HAP-1 (cell line): Measurements from ENCODE around the gene XIAP.
"Not testable (repeated sequence)": the region's sequence is repeated elsewhere in the genome, so short reads cannot be mapped to it uniquely, and the experiment has no call there.

Experiments used
- DNase-seq, 2 experiments: peaks; one replicate each; pipeline ENCODE4 v3.0.0-alpha.2; 2016 to 2020; ENCODE audit warnings: low spot score in 2 of 2
- H3K27me3 ChIP-seq: fragments of 250-450 bp; sonication (Bioruptor Pico); 2 replicates; pipeline ENCODE4 v1.5.1; 2020; ENCODE audit warnings: low read depth, mild to moderate bottlenecking, moderate library complexity
- H3K36me3 ChIP-seq: fragments of 250-450 bp; sonication (Bioruptor Pico); replicated peaks from 2 replicates; pipeline ENCODE4 v1.5.1; 2020; ENCODE audit warnings: mild to moderate bottlenecking
- H3K4me1 ChIP-seq: fragments of 250-450 bp; sonication (Bioruptor Pico); 2 replicates; pipeline ENCODE4 v1.5.1; 2020; ENCODE audit warnings: mild to moderate bottlenecking
- H3K4me3 ChIP-seq: fragments of 250-450 bp; sonication (Bioruptor Pico); 2 replicates; pipeline ENCODE4 v1.5.1; 2020; ENCODE audit warnings: mild to moderate bottlenecking, moderate library complexity
- H3K9me3 ChIP-seq: fragments of 250-450 bp; sonication (Bioruptor Pico); 2 replicates; pipeline ENCODE4 v1.5.1; 2020; ENCODE audit warnings: mild to moderate bottlenecking, moderate library complexity
- in situ Hi-C: fragments of 300-500 bp; cut with MboI; formaldehyde crosslinking; loops from 3 replicates; pipeline ENCODE4 v1.14.3; 2020; ENCODE audit warnings: low sequenced_read_pairs, inconsistent platforms, mixed read lengths

XIAP gene

GRCh38 chrX:123859846-123860838 is at the start of gene XIAP:
TSS of gene XIAP (plus strand) at chrX:123860053. CDS start at chrX:123885663, 25,610 bp downstream.
- Histone ChIP-seq H3K9me3 (no peaks in the 10 kb centered on the region), H3K4me3 (peak within 1 kb of the TSS; percentile 76), H3K4me1 (peaks cover 8% of the 10 kb centered on the region), H3K36me3 (no peaks in the 10 kb centered on the region; the same call in 1 of the 2 replicates), H3K27me3 (no peaks in the 10 kb centered on the region)
- in situ Hi-C loops: no loop called here
- peak; percentile 84 to 94 for DNase-seq

GRCh38 chrX:123814343-123814742 is 45.5 kb upstream of the XIAP start:
- in situ Hi-C loops: no loop called here
- Histone ChIP-seq H3K4me3 (no peak overlapping the region), H3K4me1 (no peaks in the 10 kb centered on the region), H3K9me3 (no peaks in the 10 kb centered on the region; the same call in 1 of the 2 replicates), H3K27me3 (no peaks in the 10 kb centered on the region), H3K36me3 (no peaks in the 10 kb centered on the region)
- no peak for DNase-seq

- in situ Hi-C loops: not testable (repeated sequence)
Observed at GRCh38 chrX:123814934-123815394, 44.9 kb upstream of the XIAP start.

GRCh38 chrX:123817288-123817894 is 42.5 kb upstream of the XIAP start:
- H3K4me3 ChIP-seq: no peak overlapping the region
- H3K4me1 ChIP-seq: no peaks in the 10 kb centered on the region
- H3K36me3 ChIP-seq: no peaks in the 10 kb centered on the region
- in situ Hi-C loops: no loop called here
- no peak for DNase-seq
- H3K27me3 ChIP-seq: no peaks in the 10 kb centered on the region
- H3K9me3 ChIP-seq: peaks cover 4% of the 10 kb centered on the region; the same call in 1 of the 2 replicates

More at GRCh38 chrX:123814934-123815394, 44.9 kb upstream of the XIAP start:
- not testable (repeated sequence) for H3K9me3 ChIP-seq, DNase-seq, H3K36me3 ChIP-seq, H3K27me3 ChIP-seq, H3K4me3 ChIP-seq, H3K4me1 ChIP-seq

GRCh38 chrX:123818243-123818642 is 41.6 kb upstream of the XIAP start:
- H3K4me3 ChIP-seq: no peak overlapping the region
- no peak for DNase-seq
- in situ Hi-C loops: no loop called here
- H3K36me3 ChIP-seq: no peaks in the 10 kb centered on the region
- H3K4me1 ChIP-seq: no peaks in the 10 kb centered on the region
- H3K27me3 ChIP-seq: no peaks in the 10 kb centered on the region
- peaks cover 4% of the 10 kb centered on the region; the same call in 1 of the 2 replicates for H3K9me3 ChIP-seq

GRCh38 chrX:123822965-123823364 is 36.9 kb upstream of the XIAP start:
- H3K27me3 ChIP-seq: no peaks in the 10 kb centered on the region
- in situ Hi-C loops: no loop called here
- peaks cover 7% of the 10 kb centered on the region; the same call in 1 of the 2 replicates for H3K4me1 ChIP-seq
- H3K9me3 ChIP-seq: peaks cover 4% of the 10 kb centered on the region; the same call in 1 of the 2 replicates
- no peaks in the 10 kb centered on the region for H3K36me3 ChIP-seq
- no peak for DNase-seq
- no peak overlapping the region for H3K4me3 ChIP-seq

- DNase-seq: no peak
- Histone ChIP-seq H3K4me3 (no peak overlapping the region), H3K4me1 (peaks cover 12% of the 10 kb centered on the region), H3K36me3 (no peaks in the 10 kb centered on the region), H3K9me3 (no peaks in the 10 kb centered on the region), H3K27me3 (no peaks in the 10 kb centered on the region)
- in situ Hi-C loops: no loop called here
Observed at GRCh38 chrX:123830309-123830708, 29.5 kb upstream of the XIAP start.

- Histone ChIP-seq H3K9me3 (no peaks in the 10 kb centered on the region), H3K4me3 (no peak overlapping the region), H3K4me1 (peaks cover 12% of the 10 kb centered on the region), H3K36me3 (no peaks in the 10 kb centered on the region), H3K27me3 (no peaks in the 10 kb centered on the region)
- in situ Hi-C loops: no loop called here
- peak; percentile 81 to 82 for DNase-seq
Observed at GRCh38 chrX:123833387-123833786, 26.5 kb upstream of the XIAP start.

GRCh38 chrX:123834116-123834515 is 25.7 kb upstream of the XIAP start:
- H3K36me3 ChIP-seq: no peaks in the 10 kb centered on the region
- in situ Hi-C loops: no loop called here
- H3K4me1 ChIP-seq: peaks cover 12% of the 10 kb centered on the region
- H3K27me3 ChIP-seq: no peaks in the 10 kb centered on the region
- H3K4me3 ChIP-seq: no peak overlapping the region
- peak in 1 of 2 experiments; percentile 36 for DNase-seq
- H3K9me3 ChIP-seq: no peaks in the 10 kb centered on the region

GRCh38 chrX:123835661-123836371 is 24.0 kb upstream of the XIAP start:
- no peak overlapping the region for H3K4me3 ChIP-seq
- no peaks in the 10 kb centered on the region for H3K9me3 ChIP-seq
- peaks cover 12% of the 10 kb centered on the region for H3K4me1 ChIP-seq
- DNase-seq: no peak
- H3K36me3 ChIP-seq: no peaks in the 10 kb centered on the region
- in situ Hi-C loops: no loop called here
- H3K27me3 ChIP-seq: no peaks in the 10 kb centered on the region

- H3K36me3 ChIP-seq, H3K9me3 ChIP-seq, H3K4me1 ChIP-seq, in situ Hi-C loops, H3K4me3 ChIP-seq, DNase-seq, H3K27me3 ChIP-seq: not testable (repeated sequence)
Observed at GRCh38 chrX:123845129-123845528, 14.7 kb upstream of the XIAP start.

GRCh38 chrX:123846577-123847038 is 13.2 kb upstream of the XIAP start:
- Histone ChIP-seq H3K27me3 (no peaks in the 10 kb centered on the region), H3K36me3 (no peaks in the 10 kb centered on the region), H3K4me1 (no peaks in the 10 kb centered on the region; the same call in 1 of the 2 replicates), H3K9me3 (no peaks in the 10 kb centered on the region), H3K4me3 (no peak overlapping the region)
- in situ Hi-C loops: no loop called here
- DNase-seq: no peak

- Histone ChIP-seq H3K4me1 (no peaks in the 10 kb centered on the region; the same call in 1 of the 2 replicates), H3K36me3 (no peaks in the 10 kb centered on the region), H3K4me3 (no peak overlapping the region), H3K27me3 (no peaks in the 10 kb centered on the region), H3K9me3 (no peaks in the 10 kb centered on the region)
- in situ Hi-C loops: no loop called here
- DNase-seq: no peak
Observed at GRCh38 chrX:123847056-123847455, 12.8 kb upstream of the XIAP start.
